Measurements from ENCODE around the gene SH2D4B.

GRCh38 chr10:80542652-80543318 lies 5.1 kb downstream of the SH2D4B start:
- TF ChIP-seq CTCF (conservative IDR thresholded peaks at IDR 0.05), result no peak
- no peak for TF ChIP-seq EZH2 (IDR thresholded peaks at IDR 0.05; ENCODE audit: low read depth)

Data from PC-9 (cell line).